ENCODE measurements around the gene COX19. TPM values are rescaled to one million over a fixed set of nuclear protein-coding genes. Genes with fewer than 3 reads are reported as not detected.

The COX19 gene
- total RNA-seq, 1 experiment from 2014 or later: 8.4 TPM

DNA sequence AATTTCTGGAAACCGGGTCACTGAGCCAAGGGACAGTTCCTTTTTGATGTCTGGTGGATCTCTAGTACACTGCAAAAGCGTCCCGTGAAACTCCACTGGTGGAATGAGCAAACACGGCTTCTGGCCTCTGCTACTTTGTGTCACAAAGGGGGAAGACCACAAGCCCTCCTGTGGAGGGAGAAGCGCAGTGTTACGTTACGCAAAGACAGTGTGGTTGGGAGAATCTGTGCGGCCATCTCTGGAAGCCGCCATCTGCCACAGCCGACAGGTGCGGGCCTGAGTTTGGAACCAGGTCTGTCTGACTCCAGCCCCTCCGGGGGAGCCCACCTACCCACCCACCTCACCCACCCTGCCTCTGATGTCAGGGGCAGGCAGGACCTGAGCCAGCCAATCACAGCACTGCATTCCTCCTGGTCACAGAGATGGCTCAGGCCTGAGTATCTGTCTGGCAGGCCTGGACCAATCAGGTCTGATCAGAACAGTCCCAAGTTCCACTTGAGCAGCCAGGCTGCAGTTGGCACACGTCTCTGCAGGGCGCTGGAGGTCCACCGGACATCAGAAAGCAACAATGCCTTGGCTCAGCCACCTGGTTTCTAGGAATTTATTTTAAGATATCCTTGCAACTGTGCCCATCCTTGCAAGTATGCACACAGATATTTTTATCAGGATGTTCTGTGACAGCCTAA lies 4.7 kb upstream of the COX19 start:
- DNase-seq: peak; percentile 82

DNA sequence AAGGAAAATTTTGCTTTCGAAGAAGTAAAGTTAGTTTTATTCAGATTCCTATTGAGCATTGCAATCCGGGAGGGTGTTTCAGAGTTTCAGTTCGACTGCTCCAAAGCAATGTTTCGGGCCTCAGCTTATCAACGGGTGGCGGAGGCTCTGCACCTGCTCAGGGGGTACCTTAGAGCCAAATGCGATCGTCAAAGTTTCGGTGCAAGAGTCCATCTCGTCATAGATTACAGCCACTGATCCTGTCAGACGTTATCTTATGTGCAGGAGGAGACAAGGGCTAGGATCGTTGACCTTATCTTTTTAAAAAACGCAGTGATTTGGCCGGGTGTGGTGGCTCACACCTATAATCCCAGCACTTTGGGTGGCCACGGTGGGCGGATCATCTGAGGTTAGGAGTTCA lies 3.8 kb upstream of the COX19 start:
- DNase-seq: no peak
- Histone ChIP-seq H3K4me3 (ENCODE audit: insufficient read depth, low read depth, low read length) (no peak overlapping the region), H3K36me3 (replicated peaks; ENCODE audit: control insufficient read depth, insufficient read depth, low read length) (no peaks in the 10 kb centered on the region), H3K27me3 (ENCODE audit: control insufficient read depth, insufficient read depth, low read length) (no peaks in the 10 kb centered on the region)

More for the DNA sequence above, 4.7 kb upstream of the COX19 start:
- Histone ChIP-seq H3K36me3 (replicated peaks; ENCODE audit: control insufficient read depth, insufficient read depth, low read length) (no peaks in the 10 kb centered on the region), H3K4me3 (ENCODE audit: insufficient read depth, low read depth, low read length) (no peak overlapping the region), H3K27me3 (ENCODE audit: control insufficient read depth, insufficient read depth, low read length) (no peaks in the 10 kb centered on the region)

DNA sequence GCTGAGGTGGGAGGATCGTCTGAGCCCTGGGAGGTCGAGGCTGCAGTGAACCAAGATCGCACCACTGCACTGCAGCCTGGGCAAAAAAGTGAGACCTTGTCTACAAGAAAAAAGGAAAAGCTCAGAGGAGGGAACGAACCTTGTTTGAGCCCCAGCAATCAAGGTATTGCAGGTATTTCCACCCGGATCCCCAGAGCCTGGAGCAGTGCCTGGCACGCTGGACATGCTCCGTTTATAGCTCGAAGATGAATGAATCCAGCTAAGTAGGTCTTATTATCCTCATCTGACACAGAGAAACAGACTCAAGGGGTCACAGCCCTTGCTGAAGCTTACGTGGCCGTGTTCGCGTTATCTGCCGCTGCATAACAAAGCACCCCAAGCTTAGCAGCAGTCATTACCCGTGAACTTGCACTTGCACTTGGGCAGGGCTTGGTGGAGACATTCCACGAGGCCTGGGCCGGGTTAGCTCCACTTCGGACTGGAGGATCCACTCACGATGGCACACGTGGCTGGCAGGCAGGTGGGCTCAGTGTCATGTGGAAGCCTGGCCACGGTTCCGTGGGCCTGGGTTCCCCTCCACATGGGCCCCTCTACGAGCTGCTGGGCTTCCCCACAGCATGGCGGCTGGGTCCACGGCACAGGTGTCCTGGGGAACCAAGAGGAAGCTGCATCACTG lies 3.2 kb upstream of the COX19 start:
- DNase-seq: no peak
- H3K27me3 ChIP-seq (ENCODE audit: control insufficient read depth, insufficient read depth, low read length): no peaks in the 10 kb centered on the region
- no peaks in the 10 kb centered on the region for H3K36me3 ChIP-seq (replicated peaks; ENCODE audit: control insufficient read depth, insufficient read depth, low read length)
- H3K4me3 ChIP-seq (ENCODE audit: insufficient read depth, low read depth, low read length): no peak overlapping the region

DNA sequence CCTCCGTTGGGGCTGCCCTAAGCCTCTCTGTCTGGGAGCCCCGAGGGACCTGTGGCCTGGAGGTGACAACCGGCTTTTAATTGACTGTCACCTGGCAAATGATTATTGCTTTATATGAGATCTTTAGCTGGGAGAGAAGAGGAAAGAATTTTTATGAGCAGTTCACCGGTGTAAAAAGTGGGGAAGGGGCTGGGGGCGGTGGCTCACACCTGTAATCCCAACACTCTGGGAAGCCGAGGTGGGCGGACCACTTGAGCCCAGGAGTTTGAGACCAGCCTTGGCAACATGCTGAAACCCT lies 2.6 kb upstream of the COX19 start:
- Histone ChIP-seq H3K36me3 (replicated peaks; ENCODE audit: control insufficient read depth, insufficient read depth, low read length) (peaks cover 3% of the 10 kb centered on the region; the same call in 1 of the 2 replicates), H3K4me3 (ENCODE audit: insufficient read depth, low read depth, low read length) (no peak overlapping the region), H3K27me3 (ENCODE audit: control insufficient read depth, insufficient read depth, low read length) (no peaks in the 10 kb centered on the region)
- DNase-seq: no peak

DNA sequence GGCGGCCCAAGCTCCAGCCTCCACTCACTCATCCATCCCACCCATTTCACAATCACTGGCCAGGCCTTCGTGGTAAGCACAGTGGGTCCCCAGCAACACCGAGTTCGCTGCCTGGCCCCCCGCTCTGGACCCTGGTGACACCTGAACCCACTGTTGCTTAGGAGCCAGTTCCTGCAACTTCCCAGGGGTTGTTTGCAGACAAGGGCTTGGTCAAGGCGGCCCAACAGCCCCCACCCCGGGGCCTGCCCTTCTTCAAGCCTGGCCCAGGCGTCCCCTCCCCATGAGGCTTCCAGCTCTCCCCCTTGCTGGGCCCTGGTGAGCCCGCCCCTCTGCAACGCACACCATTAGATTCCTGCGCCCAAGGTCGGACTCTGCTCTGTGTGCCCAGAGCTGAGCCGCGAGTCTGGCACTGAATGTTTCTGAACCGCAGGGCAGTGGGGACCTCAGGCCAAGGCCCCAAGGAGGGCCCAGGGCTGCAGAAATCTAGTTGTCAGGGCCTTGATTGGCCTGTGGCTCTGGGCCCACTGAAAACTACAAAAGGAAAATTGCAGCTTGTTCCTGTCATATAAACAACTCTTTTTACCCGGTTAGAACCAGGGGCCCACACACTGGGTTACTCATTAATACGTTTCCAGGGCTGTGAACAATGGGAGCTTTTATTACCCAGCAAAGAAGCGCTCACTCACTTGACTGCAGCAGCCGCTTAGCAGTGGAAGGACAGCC lies 2.1 kb upstream of the COX19 start:
- H3K36me3 ChIP-seq (replicated peaks; ENCODE audit: control insufficient read depth, insufficient read depth, low read length): peaks cover 7% of the 10 kb centered on the region
- no peak overlapping the region for H3K4me3 ChIP-seq (ENCODE audit: insufficient read depth, low read depth, low read length)
- H3K27me3 ChIP-seq (ENCODE audit: control insufficient read depth, insufficient read depth, low read length): no peaks in the 10 kb centered on the region
- no peak for DNase-seq

DNA sequence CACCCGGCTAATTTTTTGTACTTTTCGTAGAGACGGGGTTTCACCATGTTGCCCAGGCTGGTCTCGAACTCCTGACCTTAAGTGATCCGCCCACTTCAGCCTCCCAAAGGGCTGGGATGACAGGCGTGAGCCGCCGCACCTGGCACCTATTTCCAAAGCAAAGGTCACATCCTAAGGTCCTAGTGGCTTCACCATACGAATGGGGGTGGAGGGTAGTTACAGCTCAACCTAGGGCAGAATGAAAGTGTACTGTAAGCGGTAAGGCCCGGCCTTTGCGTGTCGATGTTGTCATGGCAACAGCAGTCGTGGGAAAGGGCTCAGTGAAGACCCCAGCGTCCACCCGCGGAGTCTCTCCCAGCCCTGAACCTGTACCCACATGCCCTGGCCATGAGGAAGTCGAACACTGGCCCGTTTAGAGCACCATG lies 1.6 kb upstream of the COX19 start:
- Histone ChIP-seq H3K4me3 (ENCODE audit: insufficient read depth, low read depth, low read length) (no peak overlapping the region), H3K27me3 (ENCODE audit: control insufficient read depth, insufficient read depth, low read length) (no peaks in the 10 kb centered on the region), H3K36me3 (replicated peaks; ENCODE audit: control insufficient read depth, insufficient read depth, low read length) (peaks cover 8% of the 10 kb centered on the region)
- no peak for DNase-seq

DNA sequence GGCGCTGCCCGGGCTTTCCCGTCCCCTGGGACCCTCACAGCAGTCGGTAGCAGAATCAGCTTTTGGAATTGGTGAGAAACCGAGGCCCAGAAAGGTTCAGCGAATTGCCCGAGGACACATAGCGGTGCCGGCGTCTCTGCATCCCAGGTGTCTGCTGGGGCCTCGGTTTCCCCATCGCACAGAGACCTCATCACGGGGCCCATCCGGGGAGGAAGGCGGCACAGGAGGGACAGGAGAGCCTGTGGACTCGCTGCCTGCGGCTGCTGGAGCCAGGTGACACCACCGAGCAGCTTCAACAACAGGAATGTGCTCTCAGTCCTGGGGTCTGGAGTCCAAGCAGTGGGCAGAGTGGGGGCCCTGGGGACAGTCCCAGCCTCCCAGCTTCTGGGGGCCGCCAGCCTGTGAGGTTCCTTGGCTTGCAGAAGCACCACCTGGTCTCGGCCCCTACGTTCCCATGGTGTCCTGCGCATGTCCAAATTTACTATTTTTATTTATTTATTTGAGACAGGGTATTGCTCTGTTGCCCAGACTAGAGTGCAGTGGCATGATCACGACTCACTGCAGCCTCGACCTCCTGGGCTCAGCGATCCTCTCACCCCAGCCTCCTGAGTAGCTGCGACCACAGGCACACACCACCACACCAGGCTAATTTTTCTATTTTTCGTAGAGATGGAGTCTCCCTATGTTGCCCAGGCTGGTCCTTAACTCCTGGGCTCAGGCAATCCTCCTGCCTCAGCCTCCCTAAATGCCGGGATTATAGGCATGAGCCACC lies 539 bp upstream of the COX19 start:
- peaks cover 8% of the 10 kb centered on the region for H3K36me3 ChIP-seq (replicated peaks; ENCODE audit: control insufficient read depth, insufficient read depth, low read length)
- DNase-seq: peak; percentile 68
- no peaks in the 10 kb centered on the region for H3K27me3 ChIP-seq (ENCODE audit: control insufficient read depth, insufficient read depth, low read length)

DNA sequence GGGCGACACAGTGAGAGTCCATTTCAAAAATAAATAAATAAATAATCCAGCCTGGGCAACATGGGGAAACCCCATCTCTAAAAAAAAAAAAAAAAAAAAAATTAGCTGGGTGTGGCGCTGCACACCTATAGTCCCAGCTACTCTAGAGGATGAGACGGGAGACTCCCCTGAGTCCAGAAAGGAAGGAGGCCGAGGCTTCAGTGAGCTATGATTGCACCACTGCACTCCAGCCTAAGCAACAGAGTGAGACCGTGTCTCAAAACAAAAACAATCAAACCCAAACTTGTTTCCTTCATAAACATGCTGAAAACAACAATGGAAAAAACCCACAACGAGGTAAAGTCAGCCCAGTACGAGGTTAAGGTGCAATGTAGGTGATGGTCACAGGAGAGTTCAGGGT lies 1.2 kb downstream of the COX19 start:
- Histone ChIP-seq H3K36me3 (replicated peaks; ENCODE audit: control insufficient read depth, insufficient read depth, low read length) (peaks cover 10% of the 10 kb centered on the region), H3K27me3 (ENCODE audit: control insufficient read depth, insufficient read depth, low read length) (no peaks in the 10 kb centered on the region), H3K4me3 (ENCODE audit: insufficient read depth, low read depth, low read length) (peak overlapping the region; percentile 91)
- no peak for DNase-seq

More for the DNA sequence above, 539 bp upstream of the COX19 start:
- peak overlapping the region; percentile 38 for H3K4me3 ChIP-seq (ENCODE audit: insufficient read depth, low read depth, low read length)

DNA sequence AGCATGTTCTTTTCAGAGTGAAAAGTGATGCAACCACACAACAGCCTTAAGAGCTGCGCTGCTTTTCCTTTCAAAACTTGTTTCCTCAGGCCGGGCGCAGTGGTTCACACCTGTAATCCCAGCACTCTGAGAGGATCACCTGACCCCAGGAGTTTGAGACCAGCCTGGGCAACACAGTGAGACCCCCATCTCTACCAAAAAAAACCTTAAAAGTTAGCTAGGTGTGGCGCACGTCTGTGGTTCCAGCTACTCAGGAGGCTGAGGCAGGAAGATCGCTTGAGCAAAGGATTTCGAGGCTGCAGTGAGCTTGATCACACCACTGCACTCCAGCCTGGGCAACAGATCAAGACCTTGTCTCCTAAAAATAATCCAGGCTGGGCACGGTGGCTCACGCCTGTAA lies 2.0 kb downstream of the COX19 start:
- H3K4me3 ChIP-seq (ENCODE audit: insufficient read depth, low read depth, low read length): no peak overlapping the region
- no peaks in the 10 kb centered on the region for H3K27me3 ChIP-seq (ENCODE audit: control insufficient read depth, insufficient read depth, low read length)
- peaks cover 10% of the 10 kb centered on the region for H3K36me3 ChIP-seq (replicated peaks; ENCODE audit: control insufficient read depth, insufficient read depth, low read length)
- no peak for DNase-seq

DNA sequence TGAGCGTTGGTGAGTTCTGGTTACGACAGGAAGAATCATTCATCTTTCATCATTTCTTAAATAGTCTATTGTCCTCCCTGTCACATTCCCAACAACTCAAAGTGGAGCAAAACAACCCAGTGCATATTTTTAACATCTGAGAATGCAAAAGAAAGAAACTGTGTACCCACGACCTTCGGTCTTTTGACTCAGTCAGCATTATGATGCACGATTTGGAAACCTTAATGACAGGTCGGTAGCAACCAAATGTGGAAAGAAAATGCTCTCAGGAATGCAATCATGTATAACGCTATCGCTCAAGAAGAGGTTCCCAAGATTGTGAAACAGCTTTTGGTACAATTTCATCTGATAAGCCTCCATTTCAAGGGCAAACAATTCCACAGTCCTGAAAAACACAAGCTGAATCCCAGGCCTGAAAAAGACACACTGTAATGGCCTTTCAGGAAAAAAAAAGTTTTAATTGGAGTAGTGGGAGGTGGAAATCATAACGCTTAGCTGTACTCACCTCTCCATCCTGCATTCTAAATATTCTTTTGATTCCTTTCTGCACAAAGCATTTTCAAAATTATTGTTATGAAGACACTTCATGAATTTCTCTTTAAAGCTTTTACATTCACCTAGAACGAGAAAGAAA lies 2.6 kb downstream of the COX19 start:
- H3K27me3 ChIP-seq (ENCODE audit: control insufficient read depth, insufficient read depth, low read length): no peaks in the 10 kb centered on the region
- peaks cover 10% of the 10 kb centered on the region for H3K36me3 ChIP-seq (replicated peaks; ENCODE audit: control insufficient read depth, insufficient read depth, low read length)
- no peak overlapping the region for H3K4me3 ChIP-seq (ENCODE audit: insufficient read depth, low read depth, low read length)
- no peak for DNase-seq

DNA sequence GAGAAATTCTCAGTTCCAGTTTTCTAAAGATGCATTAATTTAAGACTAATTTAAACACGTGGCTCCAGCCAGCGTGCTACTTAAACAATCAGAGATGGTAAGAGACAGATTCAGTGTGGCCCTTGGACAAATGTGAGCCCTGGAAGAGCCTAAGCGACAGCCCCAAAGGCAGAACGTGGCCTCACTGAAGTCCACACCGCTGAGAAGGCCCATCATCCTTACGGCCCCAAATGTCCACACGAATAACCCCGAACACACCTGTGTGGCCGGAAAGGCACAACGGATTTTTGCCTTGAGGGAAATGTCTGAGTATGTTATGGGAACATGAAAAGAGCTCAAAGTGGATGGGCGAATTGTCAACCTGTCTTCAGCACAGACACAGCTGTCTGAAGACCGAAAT lies 3.2 kb downstream of the COX19 start:
- Histone ChIP-seq H3K4me3 (ENCODE audit: insufficient read depth, low read depth, low read length) (no peak overlapping the region), H3K36me3 (replicated peaks; ENCODE audit: control insufficient read depth, insufficient read depth, low read length) (peaks cover 10% of the 10 kb centered on the region), H3K27me3 (ENCODE audit: control insufficient read depth, insufficient read depth, low read length) (no peaks in the 10 kb centered on the region)
- DNase-seq: no peak

DNA sequence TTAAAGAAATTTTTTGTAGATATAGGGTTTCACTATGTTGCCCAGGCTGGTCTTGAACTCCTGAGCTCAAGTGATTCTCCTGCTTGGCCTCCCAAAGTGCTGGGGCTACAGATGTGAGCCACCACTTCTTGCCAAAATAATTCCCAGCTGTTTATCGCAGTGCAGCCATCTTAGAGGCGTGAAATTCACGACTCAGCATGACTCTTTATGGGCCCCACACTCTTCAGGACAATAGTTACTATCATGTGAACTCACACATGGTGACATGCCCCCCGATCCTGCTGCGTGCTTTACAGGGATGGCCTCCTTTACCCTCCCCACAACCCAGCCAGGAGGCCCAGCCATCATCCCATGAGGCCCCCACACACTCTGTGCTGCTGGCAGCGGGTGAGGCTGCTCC lies 4.6 kb downstream of the COX19 start:
- Histone ChIP-seq H3K36me3 (replicated peaks; ENCODE audit: control insufficient read depth, insufficient read depth, low read length) (peaks cover 10% of the 10 kb centered on the region), H3K27me3 (ENCODE audit: control insufficient read depth, insufficient read depth, low read length) (no peaks in the 10 kb centered on the region), H3K4me3 (ENCODE audit: insufficient read depth, low read depth, low read length) (no peak overlapping the region)
- no peak for DNase-seq

DNA sequence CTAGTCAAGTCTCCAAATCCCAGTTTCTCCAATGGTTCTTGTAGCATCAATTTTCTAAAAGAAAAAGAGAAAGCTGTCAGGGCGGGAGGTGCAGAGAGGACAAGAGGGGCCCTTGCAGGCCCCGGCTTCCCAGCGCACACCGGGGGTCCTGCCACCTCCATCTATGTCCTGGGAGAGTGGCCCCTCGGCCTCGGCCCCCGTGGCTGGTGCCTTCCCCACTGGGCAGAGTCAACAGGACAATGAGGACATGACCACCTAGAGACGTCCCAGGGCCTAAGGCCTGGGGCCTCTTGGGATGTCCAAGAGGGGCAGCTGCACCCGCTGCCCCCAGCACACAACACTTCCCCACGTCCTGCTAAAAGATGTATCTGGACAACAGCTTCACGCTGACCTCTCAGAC lies 5.9 kb downstream of the COX19 start:
- H3K4me3 ChIP-seq (ENCODE audit: insufficient read depth, low read depth, low read length): no peak overlapping the region
- DNase-seq: no peak
- H3K27me3 ChIP-seq (ENCODE audit: control insufficient read depth, insufficient read depth, low read length): no peaks in the 10 kb centered on the region
- peaks cover 10% of the 10 kb centered on the region for H3K36me3 ChIP-seq (replicated peaks; ENCODE audit: control insufficient read depth, insufficient read depth, low read length)

Measured in H7 (cell line).